ENCODE data around the gene SPAG4.

The SPAG4 gene

GRCh38 chr20:35592339-35592974 is 23.2 kb upstream of the SPAG4 start:
- H3K9me3 Mint-ChIP-seq: no peaks in the 10 kb centered on the region
- H3K36me3 Mint-ChIP-seq: no peaks in the 10 kb centered on the region
- no peaks in the 10 kb centered on the region for H3K27me3 Mint-ChIP-seq
- H3K27ac Mint-ChIP-seq: no peak overlapping the region
- H3K4me3 Mint-ChIP-seq: no peak overlapping the region
- ATAC-seq: no peak
- no peaks in the 10 kb centered on the region for H3K4me1 Mint-ChIP-seq

GRCh38 chr20:35595456-35595855 is 20.2 kb upstream of the SPAG4 start:
- Mint-ChIP-seq H3K27ac (no peak overlapping the region), H3K4me1 (no peaks in the 10 kb centered on the region), H3K27me3 (peaks cover 11% of the 10 kb centered on the region), H3K36me3 (no peaks in the 10 kb centered on the region), H3K9me3 (no peaks in the 10 kb centered on the region), H3K4me3 (no peak overlapping the region)
- no peak for ATAC-seq

GRCh38 chr20:35595901-35596300 is 19.7 kb upstream of the SPAG4 start:
- Mint-ChIP-seq H3K4me3 (no peak overlapping the region), H3K9me3 (no peaks in the 10 kb centered on the region), H3K36me3 (no peaks in the 10 kb centered on the region), H3K27me3 (peaks cover 16% of the 10 kb centered on the region), H3K4me1 (peaks cover 4% of the 10 kb centered on the region), H3K27ac (no peak overlapping the region)
- no peak for ATAC-seq

GRCh38 chr20:35597186-35597585 is 18.4 kb upstream of the SPAG4 start:
- H3K9me3 Mint-ChIP-seq: no peaks in the 10 kb centered on the region
- no peaks in the 10 kb centered on the region for H3K36me3 Mint-ChIP-seq
- H3K27me3 Mint-ChIP-seq: peaks cover 28% of the 10 kb centered on the region
- H3K27ac Mint-ChIP-seq: no peak overlapping the region
- peaks cover 17% of the 10 kb centered on the region for H3K4me1 Mint-ChIP-seq
- no peak overlapping the region for H3K4me3 Mint-ChIP-seq
- ATAC-seq: no peak

- Mint-ChIP-seq H3K27ac (no peak overlapping the region), H3K4me1 (peaks cover 22% of the 10 kb centered on the region), H3K9me3 (no peaks in the 10 kb centered on the region), H3K4me3 (no peak overlapping the region), H3K36me3 (no peaks in the 10 kb centered on the region), H3K27me3 (peaks cover 40% of the 10 kb centered on the region)
- ATAC-seq: no peak
Observed at GRCh38 chr20:35598476-35598875, 17.2 kb upstream of the SPAG4 start.

GRCh38 chr20:35598899-35599775 is 16.5 kb upstream of the SPAG4 start:
- Mint-ChIP-seq H3K27ac (no peak overlapping the region), H3K4me3 (no peak overlapping the region), H3K27me3 (peaks cover 44% of the 10 kb centered on the region), H3K36me3 (no peaks in the 10 kb centered on the region), H3K4me1 (peaks cover 22% of the 10 kb centered on the region), H3K9me3 (no peaks in the 10 kb centered on the region)
- no peak for ATAC-seq

- ATAC-seq: no peak
- Mint-ChIP-seq H3K27me3 (peaks cover 44% of the 10 kb centered on the region), H3K4me3 (no peak overlapping the region), H3K36me3 (no peaks in the 10 kb centered on the region), H3K27ac (no peak overlapping the region), H3K4me1 (peaks cover 22% of the 10 kb centered on the region), H3K9me3 (no peaks in the 10 kb centered on the region)
Observed at GRCh38 chr20:35599776-35600120, 15.9 kb upstream of the SPAG4 start.

- peak overlapping the region; percentile 31 for H3K27ac Mint-ChIP-seq
- no peaks in the 10 kb centered on the region for H3K36me3 Mint-ChIP-seq
- peak overlapping the region; percentile 76 for H3K4me3 Mint-ChIP-seq
- peaks cover 44% of the 10 kb centered on the region for H3K27me3 Mint-ChIP-seq
- H3K9me3 Mint-ChIP-seq: no peaks in the 10 kb centered on the region
- H3K4me1 Mint-ChIP-seq: peaks cover 22% of the 10 kb centered on the region
- ATAC-seq: peak; percentile 3
Observed at GRCh38 chr20:35600176-35600992, 15.2 kb upstream of the SPAG4 start.

- Mint-ChIP-seq H3K9me3 (no peaks in the 10 kb centered on the region), H3K27me3 (peaks cover 44% of the 10 kb centered on the region), H3K4me3 (peak overlapping the region; percentile 76), H3K27ac (peak overlapping the region; percentile 31), H3K36me3 (no peaks in the 10 kb centered on the region), H3K4me1 (peaks cover 22% of the 10 kb centered on the region)
- ATAC-seq: peak; percentile 78
Observed at GRCh38 chr20:35600993-35601973, 14.3 kb upstream of the SPAG4 start.

- Mint-ChIP-seq H3K36me3 (no peaks in the 10 kb centered on the region), H3K4me1 (peaks cover 26% of the 10 kb centered on the region), H3K27ac (no peak overlapping the region), H3K27me3 (peaks cover 44% of the 10 kb centered on the region), H3K4me3 (peak overlapping the region; percentile 76), H3K9me3 (no peaks in the 10 kb centered on the region)
- ATAC-seq: no peak
Observed at GRCh38 chr20:35601990-35602389, 13.6 kb upstream of the SPAG4 start.

- H3K4me3 Mint-ChIP-seq: no peak overlapping the region
- H3K27ac Mint-ChIP-seq: peak overlapping the region; percentile 53
- peaks cover 29% of the 10 kb centered on the region for H3K4me1 Mint-ChIP-seq
- H3K9me3 Mint-ChIP-seq: no peaks in the 10 kb centered on the region
- ATAC-seq: no peak
- H3K27me3 Mint-ChIP-seq: peaks cover 44% of the 10 kb centered on the region
- H3K36me3 Mint-ChIP-seq: no peaks in the 10 kb centered on the region
Observed at GRCh38 chr20:35602851-35603495, 12.7 kb upstream of the SPAG4 start.

- ATAC-seq: no peak
- Mint-ChIP-seq H3K9me3 (no peaks in the 10 kb centered on the region), H3K36me3 (no peaks in the 10 kb centered on the region), H3K4me1 (peaks cover 29% of the 10 kb centered on the region), H3K27ac (peak overlapping the region; percentile 53), H3K27me3 (peaks cover 44% of the 10 kb centered on the region), H3K4me3 (no peak overlapping the region)
Observed at GRCh38 chr20:35603695-35604448, 11.8 kb upstream of the SPAG4 start.

- ATAC-seq: no peak
- H3K4me3 Mint-ChIP-seq: no peak overlapping the region
- peaks cover 29% of the 10 kb centered on the region for H3K4me1 Mint-ChIP-seq
Observed at GRCh38 chr20:35604449-35604747, 11.2 kb upstream of the SPAG4 start.

GRCh38 chr20:35606127-35606526 is 9.5 kb upstream of the SPAG4 start:
- Mint-ChIP-seq H3K4me1 (peaks cover 26% of the 10 kb centered on the region), H3K27me3 (peaks cover 27% of the 10 kb centered on the region), H3K4me3 (no peak overlapping the region), H3K36me3 (no peaks in the 10 kb centered on the region), H3K27ac (no peak overlapping the region), H3K9me3 (no peaks in the 10 kb centered on the region)
- no peak for ATAC-seq

More at GRCh38 chr20:35604449-35604747, 11.2 kb upstream of the SPAG4 start:
- Mint-ChIP-seq H3K9me3 (no peaks in the 10 kb centered on the region), H3K27ac (no peak overlapping the region), H3K36me3 (no peaks in the 10 kb centered on the region), H3K27me3 (peaks cover 40% of the 10 kb centered on the region)
